ENCODE measurements around the gene SUPT3H. TPM values are rescaled to one million over a fixed set of nuclear protein-coding genes. Genes with fewer than 3 reads are reported as not detected.

SUPT3H gene
- total RNA-seq, 4 donors from 2014 or later: 6.0 to 9.0 (median 6.2) TPM

- TF ChIP-seq, protein P1, sequence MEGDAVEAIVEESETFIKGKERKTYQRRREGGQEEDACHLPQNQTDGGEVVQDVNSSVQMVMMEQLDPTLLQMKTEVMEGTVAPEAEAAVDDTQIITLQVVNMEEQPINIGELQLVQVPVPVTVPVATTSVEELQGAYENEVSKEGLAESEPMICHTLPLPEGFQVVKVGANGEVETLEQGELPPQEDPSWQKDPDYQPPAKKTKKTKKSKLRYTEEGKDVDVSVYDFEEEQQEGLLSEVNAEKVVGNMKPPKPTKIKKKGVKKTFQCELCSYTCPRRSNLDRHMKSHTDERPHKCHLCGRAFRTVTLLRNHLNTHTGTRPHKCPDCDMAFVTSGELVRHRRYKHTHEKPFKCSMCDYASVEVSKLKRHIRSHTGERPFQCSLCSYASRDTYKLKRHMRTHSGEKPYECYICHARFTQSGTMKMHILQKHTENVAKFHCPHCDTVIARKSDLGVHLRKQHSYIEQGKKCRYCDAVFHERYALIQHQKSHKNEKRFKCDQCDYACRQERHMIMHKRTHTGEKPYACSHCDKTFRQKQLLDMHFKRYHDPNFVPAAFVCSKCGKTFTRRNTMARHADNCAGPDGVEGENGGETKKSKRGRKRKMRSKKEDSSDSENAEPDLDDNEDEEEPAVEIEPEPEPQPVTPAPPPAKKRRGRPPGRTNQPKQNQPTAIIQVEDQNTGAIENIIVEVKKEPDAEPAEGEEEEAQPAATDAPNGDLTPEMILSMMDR (IDR thresholded peaks at IDR 0.05; ENCODE audit: low read depth): no peak
These were observed 77.0 kb downstream of the SUPT3H start for GRCh38 chr6:45300736-45301135.

GRCh38 chr6:45299096-45299581 lies 78.6 kb downstream of the SUPT3H start:
- TF ChIP-seq, protein P1 (IDR thresholded peaks at IDR 0.05; ENCODE audit: low read depth): no peak

- TF ChIP-seq, protein P1 (IDR thresholded peaks at IDR 0.05; ENCODE audit: low read depth): no peak
These were observed 80.4 kb downstream of the SUPT3H start for GRCh38 chr6:45297320-45297719.

- TF ChIP-seq, protein P1 (IDR thresholded peaks at IDR 0.05; ENCODE audit: low read depth): no peak
These were observed 84.4 kb downstream of the SUPT3H start for GRCh38 chr6:45293306-45293705.

- TF ChIP-seq, protein P1 (IDR thresholded peaks at IDR 0.05; ENCODE audit: low read depth): no peak
These were observed 87.8 kb downstream of the SUPT3H start for GRCh38 chr6:45289751-45290514.

DNA sequence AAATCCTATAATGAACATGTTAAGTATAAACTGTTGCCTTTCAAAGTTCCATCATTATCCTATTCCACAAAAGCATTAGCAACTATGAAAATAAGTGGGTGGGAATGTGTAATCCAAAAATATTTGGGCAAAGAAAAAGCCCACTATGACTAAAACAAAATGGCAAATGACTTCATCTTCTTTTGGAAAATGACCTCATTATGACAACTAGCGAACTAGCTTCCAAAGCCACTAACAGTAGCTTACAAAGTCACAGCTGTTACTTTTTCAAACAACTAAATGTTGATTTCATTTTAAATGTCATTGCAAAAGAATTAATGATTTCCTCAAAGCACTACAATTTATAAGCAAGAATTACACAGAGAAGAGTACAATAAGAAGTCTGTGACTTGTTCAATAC lies 99.4 kb downstream of the SUPT3H start:
- TF ChIP-seq, protein P1 (IDR thresholded peaks at IDR 0.05; ENCODE audit: low read depth): no peak

DNA sequence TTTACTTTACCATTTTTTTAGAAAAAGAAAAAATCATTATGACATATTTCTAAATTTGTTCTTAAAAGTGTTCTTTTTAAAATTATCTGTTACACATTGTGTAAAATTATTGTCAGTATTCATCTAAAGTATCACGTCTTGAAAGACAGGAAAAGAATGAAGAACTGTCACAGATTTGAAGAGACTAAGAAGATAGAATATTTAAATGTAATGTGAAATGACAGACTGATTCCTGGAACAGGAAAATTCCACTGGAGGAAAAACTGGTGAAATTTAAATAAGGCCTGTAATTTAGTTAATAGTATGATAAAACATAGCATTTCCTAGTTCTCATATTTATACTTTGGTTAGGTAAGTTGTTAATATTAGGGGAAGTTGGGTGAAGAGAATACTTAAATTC lies 102.4 kb downstream of the SUPT3H start:
- TF ChIP-seq, protein P1 (IDR thresholded peaks at IDR 0.05; ENCODE audit: low read depth): no peak
